HFF-Myc (cell line): ENCODE measurements around the gene ATRNL1.

ENCODE experiments used
- DNase-seq: peaks from one replicate; pipeline ENCODE4 v3.0.0-alpha.2; 2011; ENCODE audit warnings: low read depth; ENCODE audit errors: extremely low read depth
- H3K4me3 ChIP-seq: replicated peaks from 2 replicates; pipeline ENCODE4 v1.5.1; 2011; ENCODE audit warnings: low read depth, mild to moderate bottlenecking, control low read depth, low read length
- CTCF ChIP-seq: IDR thresholded peaks from 2 replicates; pipeline ENCODE4 v1.5.1; 2012; ENCODE audit warnings: mild to moderate bottlenecking, low read depth, low read length, control low read depth; ENCODE audit errors: missing control alignments

ATRNL1 gene

GRCh38 chr10:115879372-115880089 is 786.4 kb downstream of the ATRNL1 start:
- DNase-seq, result no peak
- no peak for TF ChIP-seq CTCF
- no peak overlapping the region for H3K4me3 ChIP-seq

- no peak overlapping the region for H3K4me3 ChIP-seq
- DNase-seq, result no peak
- TF ChIP-seq CTCF, result no peak
Measured at GRCh38 chr10:115882021-115882420, 788.9 kb downstream of the ATRNL1 start.

GRCh38 chr10:115883372-115883771 is 790.2 kb downstream of the ATRNL1 start:
- no peak for TF ChIP-seq CTCF
- H3K4me3 ChIP-seq, result no peak overlapping the region
- DNase-seq, result no peak

GRCh38 chr10:115884331-115884730 is 791.2 kb downstream of the ATRNL1 start:
- H3K4me3 ChIP-seq, result no peak overlapping the region
- TF ChIP-seq CTCF, result no peak
- no peak for DNase-seq

GRCh38 chr10:115895166-115895565 is 802.0 kb downstream of the ATRNL1 start:
- no peak for DNase-seq
- no peak overlapping the region for H3K4me3 ChIP-seq
- no peak for TF ChIP-seq CTCF

- no peak for DNase-seq
- H3K4me3 ChIP-seq, result no peak overlapping the region
- TF ChIP-seq CTCF, result no peak
Measured at GRCh38 chr10:115898242-115898641, 805.1 kb downstream of the ATRNL1 start.

GRCh38 chr10:115902596-115902995 is 809.4 kb downstream of the ATRNL1 start:
- no peak overlapping the region for H3K4me3 ChIP-seq
- no peak for TF ChIP-seq CTCF
- no peak for DNase-seq
